ENCODE measurements around the gene GLIS1. TPM values are rescaled to one million over a fixed set of nuclear protein-coding genes. Genes with fewer than 3 reads are reported as not detected.

Gene GLIS1
- total RNA-seq, 1 donor, result 1.6 TPM

GRCh38 chr1:53688381-53689102, 50.4 kb downstream of the GLIS1 start:
- TF ChIP-seq, protein P1, sequence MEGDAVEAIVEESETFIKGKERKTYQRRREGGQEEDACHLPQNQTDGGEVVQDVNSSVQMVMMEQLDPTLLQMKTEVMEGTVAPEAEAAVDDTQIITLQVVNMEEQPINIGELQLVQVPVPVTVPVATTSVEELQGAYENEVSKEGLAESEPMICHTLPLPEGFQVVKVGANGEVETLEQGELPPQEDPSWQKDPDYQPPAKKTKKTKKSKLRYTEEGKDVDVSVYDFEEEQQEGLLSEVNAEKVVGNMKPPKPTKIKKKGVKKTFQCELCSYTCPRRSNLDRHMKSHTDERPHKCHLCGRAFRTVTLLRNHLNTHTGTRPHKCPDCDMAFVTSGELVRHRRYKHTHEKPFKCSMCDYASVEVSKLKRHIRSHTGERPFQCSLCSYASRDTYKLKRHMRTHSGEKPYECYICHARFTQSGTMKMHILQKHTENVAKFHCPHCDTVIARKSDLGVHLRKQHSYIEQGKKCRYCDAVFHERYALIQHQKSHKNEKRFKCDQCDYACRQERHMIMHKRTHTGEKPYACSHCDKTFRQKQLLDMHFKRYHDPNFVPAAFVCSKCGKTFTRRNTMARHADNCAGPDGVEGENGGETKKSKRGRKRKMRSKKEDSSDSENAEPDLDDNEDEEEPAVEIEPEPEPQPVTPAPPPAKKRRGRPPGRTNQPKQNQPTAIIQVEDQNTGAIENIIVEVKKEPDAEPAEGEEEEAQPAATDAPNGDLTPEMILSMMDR (IDR thresholded peaks at IDR 0.05; ENCODE audit: insufficient read depth, low read length), result no peak
- DNase-seq (ENCODE audit: low read depth), result no peak
- H3K4me3 ChIP-seq (ENCODE audit: low read depth, low read length), result no peak overlapping the region

GRCh38 chr1:53687901-53688300, 51.1 kb downstream of the GLIS1 start:
- no peak for DNase-seq (ENCODE audit: low read depth)
- TF ChIP-seq, protein P1 (IDR thresholded peaks at IDR 0.05; ENCODE audit: insufficient read depth, low read length), result no peak
- no peak overlapping the region for H3K4me3 ChIP-seq (ENCODE audit: low read depth, low read length)

DNA sequence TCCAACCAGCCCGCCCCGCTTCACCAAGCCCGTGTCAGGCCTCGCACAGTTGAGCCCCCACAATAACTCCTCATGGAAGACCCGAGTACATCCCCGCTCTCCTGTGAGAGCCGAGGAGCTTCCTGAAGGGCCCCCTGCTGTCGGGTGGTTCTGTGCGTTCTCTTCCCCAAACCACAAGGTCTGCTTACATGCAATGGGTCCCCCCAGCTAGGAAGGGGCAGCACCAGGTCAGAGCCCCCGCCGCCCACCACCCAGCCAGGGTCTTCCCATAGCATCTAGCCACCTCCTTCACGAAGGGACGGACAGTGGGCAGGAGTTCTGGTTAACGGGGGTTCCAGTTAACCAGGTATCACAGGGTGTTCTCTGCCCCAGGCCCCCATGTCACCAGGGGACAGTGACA, 51.5 kb downstream of the GLIS1 start:
- no peak overlapping the region for H3K4me3 ChIP-seq (ENCODE audit: low read depth, low read length)
- TF ChIP-seq, protein P1 (IDR thresholded peaks at IDR 0.05; ENCODE audit: insufficient read depth, low read length), result no peak
- DNase-seq (ENCODE audit: low read depth), result no peak

DNA sequence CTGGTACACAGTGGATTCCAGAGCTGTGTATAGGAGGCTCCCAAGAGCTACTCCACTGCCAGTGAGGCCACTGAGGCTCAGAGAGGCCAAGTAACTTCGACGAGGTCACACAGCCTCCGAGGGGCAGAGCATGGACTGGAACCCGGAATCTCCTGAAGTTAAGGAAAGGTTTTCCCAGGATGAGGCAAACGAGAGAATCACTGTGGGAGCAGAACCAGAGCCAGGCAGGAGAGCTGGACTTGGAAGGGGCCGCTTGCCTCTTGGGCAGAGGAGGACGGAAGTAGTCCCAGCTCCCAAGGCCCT, 52.0 kb downstream of the GLIS1 start:
- no peak for DNase-seq (ENCODE audit: low read depth)
- TF ChIP-seq, protein P1 (IDR thresholded peaks at IDR 0.05; ENCODE audit: insufficient read depth, low read length), result no peak
- H3K4me3 ChIP-seq (ENCODE audit: low read depth, low read length), result no peak overlapping the region

- TF ChIP-seq, protein P1 (IDR thresholded peaks at IDR 0.05; ENCODE audit: insufficient read depth, low read length), result no peak
- H3K4me3 ChIP-seq (ENCODE audit: low read depth, low read length), result no peak overlapping the region
- DNase-seq (ENCODE audit: low read depth), result no peak
Observed at GRCh38 chr1:53686091-53686964, 52.6 kb downstream of the GLIS1 start.

- no peak overlapping the region for H3K4me3 ChIP-seq (ENCODE audit: low read depth, low read length)
- no peak for DNase-seq (ENCODE audit: low read depth)
- TF ChIP-seq, protein P1 (IDR thresholded peaks at IDR 0.05; ENCODE audit: insufficient read depth, low read length), result no peak
Observed at GRCh38 chr1:53685272-53686051, 53.5 kb downstream of the GLIS1 start.
